Measurements from ENCODE around the gene MIEF2.

MIEF2 gene

DNA sequence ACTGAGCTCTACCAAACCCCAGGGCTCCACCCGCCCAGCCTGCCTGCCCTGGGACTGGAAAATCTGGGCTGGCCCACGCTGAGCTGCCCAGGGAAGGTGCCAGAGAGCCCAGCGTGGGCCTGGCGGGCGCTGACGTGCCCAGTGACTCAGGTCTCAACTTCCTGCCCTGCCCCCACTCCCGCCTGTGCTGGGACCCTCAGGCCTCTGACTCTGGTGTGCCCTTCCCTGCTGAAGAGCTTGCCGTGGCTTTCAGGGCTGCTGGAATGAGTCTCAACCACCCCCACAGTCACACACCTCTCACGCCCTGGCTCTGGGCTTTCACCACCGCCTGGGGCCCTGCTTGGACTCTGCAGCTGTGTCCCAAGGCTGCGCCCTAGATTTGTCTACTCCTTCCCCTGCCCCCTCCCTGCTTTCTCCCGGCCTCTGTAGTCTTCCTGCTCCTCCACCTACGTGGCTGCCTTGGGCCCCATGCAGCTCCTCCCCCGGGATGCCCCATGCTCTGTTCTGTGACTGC is 24.7 kb upstream of the MIEF2 start:
- DNase-seq = no peak

DNA sequence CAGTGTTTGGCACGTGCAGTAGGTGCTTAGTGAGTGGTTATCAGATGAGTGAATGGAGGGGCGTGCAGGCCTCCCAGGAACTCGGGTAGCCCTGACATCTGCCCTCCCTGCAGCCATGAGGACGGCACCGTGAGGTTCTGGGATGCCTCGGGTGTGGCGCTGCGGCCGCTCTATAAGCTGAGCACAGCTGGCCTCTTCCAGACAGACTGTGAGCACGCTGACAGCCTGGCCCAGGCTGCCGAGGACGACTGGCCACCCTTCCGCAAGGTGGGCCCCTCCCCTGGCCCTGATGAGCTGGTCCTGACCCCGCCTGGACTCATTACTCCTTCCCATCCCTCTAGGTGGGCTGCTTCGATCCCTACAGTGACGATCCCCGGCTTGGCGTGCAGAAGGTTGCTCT is 24.0 kb upstream of the MIEF2 start:
- DNase-seq = no peak

DNA sequence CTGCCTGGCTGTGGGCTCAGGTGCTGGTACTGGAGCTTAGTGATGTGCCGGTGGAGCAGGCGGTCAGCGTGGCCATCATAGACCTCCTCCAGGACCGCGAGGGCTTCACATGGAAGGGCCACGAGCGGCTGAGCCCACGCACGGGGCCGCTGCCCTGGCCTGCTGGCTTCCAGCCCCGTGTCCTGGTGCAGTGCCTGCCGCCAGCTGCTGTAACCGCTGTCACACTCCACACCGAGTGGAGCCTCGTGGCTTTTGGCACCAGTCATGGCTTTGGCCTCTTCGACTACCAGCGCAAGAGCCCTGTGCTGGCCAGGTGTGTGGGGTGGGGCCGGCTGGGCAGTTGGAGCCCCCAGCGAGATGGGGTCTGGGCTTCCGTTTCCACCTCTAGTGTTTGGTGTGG is 23.0 kb upstream of the MIEF2 start:
- no peak for DNase-seq

DNA sequence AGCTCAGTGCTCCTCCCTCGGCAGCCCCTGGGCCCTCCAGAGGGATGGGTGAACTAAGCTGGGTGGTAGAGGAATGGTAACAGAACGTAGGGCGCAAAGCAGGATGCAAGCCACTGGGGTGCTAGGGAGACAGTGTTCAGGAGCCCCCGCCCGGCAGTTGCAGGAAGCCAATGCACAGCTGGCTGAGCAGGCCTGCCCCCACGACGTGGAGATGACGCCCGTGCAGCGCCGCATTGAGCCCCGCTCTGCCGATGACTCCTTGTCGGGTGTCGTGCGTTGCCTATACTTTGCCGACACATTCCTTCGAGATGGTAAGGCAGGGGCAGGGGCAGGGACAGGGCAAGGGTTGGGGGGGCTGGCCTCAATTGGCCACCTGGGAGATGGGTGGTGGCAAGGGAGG is 22.2 kb upstream of the MIEF2 start:
- DNase-seq = no peak

GRCh38 chr17:18240449-18240848 is 20.0 kb upstream of the MIEF2 start:
- DNase-seq = no peak

- DNase-seq = no peak
Observed at GRCh38 chr17:18241229-18241871, 19.1 kb upstream of the MIEF2 start.

DNA sequence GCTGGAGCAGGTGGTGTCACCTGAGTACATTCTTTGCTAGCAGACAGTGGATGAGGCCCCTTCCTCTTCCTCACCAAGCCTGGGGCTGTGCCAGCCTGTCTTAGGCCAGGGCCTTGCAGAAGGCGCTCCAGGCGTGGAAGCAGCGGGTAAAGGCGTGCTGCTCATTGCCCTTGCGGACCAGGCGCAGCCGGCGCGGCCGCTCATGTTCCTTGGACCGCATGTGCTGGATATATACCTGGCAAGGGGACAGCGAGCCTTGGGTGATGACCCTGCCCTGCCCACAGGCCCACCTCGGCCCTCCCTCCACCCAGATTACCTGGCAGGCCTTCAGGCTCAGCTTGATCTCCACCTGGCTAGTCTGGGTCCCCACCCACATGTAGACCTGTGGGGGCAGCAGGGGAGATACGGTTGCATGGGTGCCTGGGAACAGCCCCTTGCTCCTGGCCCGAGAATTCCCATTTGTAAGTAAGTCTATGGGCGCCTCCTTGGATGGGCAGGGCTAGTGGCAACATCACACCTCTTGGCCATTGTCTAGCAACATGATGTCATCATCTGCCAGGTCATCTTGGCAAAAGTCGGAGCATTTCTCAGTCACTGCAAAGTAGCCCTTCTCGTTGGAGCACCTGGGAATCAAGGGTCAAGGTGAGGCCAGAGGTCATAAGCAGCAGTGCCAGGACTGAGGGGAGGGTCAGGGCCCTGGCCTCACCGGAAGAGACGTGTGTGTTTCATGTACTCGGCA is 15.3 kb upstream of the MIEF2 start:
- DNase-seq = no peak

GRCh38 chr17:18246109-18246725 is 14.2 kb upstream of the MIEF2 start:
- no peak for DNase-seq

GRCh38 chr17:18246880-18247612 is 13.4 kb upstream of the MIEF2 start:
- DNase-seq = no peak

GRCh38 chr17:18247613-18248001 is 12.9 kb upstream of the MIEF2 start:
- no peak for DNase-seq

- no peak for DNase-seq
Observed at GRCh38 chr17:18248300-18248731, 12.1 kb upstream of the MIEF2 start.

DNA sequence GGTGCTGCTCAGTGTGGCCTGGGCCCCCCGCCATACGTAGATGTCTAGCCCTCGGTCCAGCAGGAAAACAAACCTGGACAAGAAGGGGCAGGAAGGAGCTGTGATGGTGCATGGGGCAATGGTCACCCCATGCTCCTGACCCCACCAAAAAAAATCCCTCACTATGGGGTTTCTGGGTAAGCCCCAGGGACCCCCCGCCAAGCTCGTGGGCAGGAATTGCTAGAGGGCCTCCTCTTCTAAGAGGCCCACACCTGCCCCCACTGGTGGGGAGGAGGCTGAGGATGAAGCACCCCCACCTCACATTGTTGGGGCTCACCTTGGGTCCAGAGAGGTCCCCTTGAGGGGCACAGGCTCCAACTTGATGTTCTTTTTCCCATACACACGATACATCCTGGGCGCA is 11.7 kb upstream of the MIEF2 start:
- DNase-seq = no peak

DNA sequence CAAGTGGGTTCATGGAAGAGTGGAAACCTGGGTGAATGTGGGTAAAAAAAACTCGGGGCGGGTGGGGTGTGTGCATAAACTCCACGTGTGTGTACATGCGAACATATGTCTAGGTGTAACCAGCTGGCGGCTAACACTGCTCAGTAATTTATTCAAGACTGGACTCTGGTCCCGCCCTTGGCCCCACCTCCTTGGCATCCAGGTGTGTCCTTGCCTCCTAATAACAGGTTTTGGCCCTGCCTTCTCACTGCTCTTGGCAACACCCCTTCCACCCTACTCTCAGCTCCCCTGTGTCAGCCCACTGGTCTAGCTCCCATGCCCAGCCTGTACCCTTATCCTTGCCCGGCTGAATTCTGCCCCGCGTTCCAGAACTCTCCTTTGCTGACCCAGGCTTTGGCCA is 10.2 kb upstream of the MIEF2 start:
- no peak for DNase-seq

DNA sequence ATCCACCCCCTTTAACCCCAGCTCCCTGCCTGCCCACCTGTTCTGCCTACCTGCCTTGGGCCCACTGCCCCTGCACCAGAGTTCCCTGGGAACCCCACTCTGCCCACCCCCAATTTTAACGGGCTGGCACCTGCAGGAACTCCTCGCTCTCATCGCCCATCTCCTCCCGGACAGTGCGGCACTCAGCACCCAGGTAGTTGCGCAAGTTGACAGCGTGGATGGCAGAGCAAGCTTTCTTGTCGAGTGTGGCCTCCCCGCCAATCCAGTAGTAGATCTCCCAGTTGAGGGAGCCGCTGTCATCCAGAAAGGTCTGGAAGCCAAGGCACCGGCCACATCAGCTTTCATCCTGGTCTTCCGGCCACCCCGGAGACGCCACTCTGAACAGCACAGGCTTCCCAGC is 9.8 kb upstream of the MIEF2 start:
- no peak for DNase-seq

DNA sequence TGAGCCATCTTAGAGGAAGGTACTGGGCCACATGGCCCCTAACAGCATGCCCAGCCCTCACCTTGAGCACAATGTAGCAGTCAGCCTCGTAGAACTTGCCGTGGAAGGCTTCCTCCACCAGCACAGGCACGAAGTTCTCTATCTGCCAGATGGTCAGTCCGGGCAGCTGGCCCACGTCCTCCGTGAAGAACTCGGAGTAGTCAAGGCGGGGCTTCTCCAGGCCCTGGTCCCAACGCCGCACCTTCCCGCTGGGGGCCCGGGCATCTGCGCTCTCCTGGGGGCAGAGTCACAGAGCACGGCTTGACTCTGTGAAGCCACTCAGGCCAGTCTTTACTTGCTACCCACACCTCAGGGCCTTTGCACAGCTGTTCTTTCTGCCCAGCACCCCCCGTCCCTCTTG is 9.3 kb upstream of the MIEF2 start:
- DNase-seq = no peak

DNA sequence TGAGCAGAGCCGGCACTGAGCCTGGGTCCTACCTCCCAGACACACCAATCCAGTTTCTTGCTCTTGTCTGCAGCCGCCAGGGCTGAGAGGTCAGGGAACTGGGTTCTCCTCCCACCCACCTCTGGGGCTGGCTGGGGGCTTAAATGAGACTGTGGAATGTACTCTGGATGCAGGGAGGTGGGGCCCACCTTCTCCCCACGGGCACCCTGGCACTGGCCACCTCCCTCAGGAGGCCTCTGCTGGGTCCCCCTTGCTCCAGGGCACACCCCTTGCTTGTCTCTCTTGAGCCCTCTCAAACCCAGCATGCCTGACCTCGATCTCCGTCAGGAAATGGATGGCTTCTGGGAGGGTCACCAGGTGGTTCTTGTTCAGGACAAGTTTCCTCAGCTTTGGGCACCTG is 8.3 kb upstream of the MIEF2 start:
- DNase-seq = no peak

DNA sequence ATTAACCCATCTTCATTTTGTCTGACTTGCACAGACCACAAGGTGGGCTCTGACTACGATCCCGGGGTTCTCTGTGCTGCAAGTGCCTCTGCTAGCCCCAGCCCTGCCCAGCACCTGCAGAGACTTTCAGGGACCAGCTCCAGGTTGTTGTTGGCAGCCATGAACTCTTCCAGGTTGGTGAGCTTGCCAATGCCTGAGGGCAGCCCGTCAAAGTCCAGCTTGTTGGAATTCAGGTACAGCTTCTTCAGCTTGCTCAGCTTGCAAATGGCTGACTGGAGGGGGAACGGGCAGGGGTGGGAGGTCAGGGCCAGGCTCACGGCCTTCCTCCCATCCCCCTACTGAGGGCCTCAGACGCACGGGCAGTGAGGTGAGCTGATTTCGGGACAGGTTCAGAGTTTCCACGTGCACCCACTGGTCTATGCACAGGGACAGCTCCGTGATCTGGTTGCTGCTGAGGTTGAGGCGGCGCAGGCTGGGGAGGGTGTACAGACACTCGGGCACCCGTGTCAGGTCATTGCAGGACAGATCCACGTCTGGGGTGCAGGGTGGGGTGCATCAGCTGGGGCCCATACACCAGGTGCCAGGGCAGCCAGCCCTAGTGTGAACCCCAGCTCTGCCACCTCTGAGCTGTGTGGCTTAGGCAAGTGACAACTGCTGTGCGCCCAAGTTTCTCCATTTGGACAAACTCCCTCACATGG is 7.1 kb upstream of the MIEF2 start:
- DNase-seq = no peak

DNA sequence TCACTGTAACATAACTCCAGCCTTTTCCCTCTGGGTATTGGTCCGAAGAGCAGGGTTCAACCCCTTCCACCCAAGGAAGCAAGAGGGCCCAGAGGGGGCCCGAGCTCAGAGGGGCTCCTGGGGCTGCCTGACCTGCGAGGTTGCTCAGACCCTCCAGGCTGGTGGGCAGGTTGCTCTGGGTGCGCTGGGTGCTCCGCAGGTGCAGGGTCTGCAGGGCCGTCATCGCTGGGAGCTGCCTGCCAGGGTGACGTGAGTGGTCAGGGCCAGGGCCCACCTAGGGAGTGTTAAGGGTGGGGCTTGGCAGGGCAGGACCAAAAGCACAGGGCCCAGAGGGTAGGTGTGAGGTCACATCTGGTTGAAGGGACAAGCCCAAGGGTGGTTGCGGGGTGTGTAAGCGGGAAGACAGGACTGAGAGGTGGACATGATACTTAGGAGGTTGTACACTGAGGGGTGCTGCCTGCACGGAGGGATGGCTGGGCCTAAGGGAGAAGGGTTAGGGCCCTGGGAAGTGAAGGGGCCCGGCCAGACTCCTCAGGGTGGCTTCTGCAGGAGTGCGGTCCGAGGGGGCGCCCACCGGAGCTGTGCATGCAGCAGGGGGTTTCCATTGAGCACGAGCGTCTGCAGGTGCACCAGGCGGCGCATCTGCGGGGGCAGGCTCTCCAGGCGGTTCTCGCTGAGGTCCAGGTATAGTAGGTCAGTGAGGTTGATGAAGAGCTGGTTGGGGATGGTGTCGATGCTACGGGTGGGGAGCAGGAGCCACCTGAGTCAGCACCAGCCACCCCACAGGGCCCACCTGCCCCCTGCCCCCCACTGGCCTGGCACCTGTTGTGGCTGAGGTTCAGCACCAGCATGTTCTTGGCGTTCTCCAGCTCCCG is 6.3 kb upstream of the MIEF2 start:
- no peak for DNase-seq

- DNase-seq = no peak
Observed at GRCh38 chr17:18254888-18255649, 5.4 kb upstream of the MIEF2 start.

DNA sequence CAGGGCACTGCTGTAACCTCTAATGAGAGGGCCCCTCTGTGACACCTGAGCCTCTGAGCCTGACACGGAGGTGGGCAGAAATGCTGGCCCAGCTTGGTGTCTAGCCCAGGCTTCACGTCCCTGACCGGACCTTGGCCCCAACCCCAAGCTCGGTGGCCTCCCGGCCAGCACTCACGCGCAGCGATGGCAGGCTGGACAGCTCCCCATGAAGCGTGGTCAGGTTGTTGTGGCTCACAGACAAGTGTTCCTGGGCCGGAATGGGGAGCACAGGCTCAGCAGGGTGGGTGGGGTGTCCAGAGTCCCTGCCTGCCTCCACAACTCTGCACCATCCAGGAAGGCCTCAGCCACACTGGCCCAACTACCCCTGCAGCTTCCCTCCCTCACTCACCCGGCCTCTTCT is 4.1 kb upstream of the MIEF2 start:
- no peak for DNase-seq

DNA sequence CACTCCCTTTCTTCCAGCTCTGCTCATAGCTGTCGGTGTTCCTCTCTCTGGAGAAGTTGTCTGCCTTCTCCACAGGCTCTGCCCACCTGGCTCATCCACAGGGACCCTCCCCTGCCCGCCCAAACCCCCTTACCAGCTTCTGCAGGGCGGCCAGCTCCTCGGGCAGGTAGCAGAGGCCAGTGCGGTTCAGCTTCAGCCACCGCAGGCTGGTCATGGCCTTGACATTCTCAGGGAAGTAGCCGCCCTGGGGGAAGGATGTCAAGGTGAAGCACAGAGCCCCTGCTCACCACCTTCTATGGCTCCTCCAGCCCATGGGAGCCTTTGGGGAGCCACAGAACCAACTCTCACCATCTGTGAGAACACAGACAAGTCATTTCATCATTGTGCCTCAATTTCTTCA is 3.7 kb upstream of the MIEF2 start:
- DNase-seq = no peak

Data from activated gamma-delta T cell (primary cell).